ENCODE measurements around the gene REEP1. TPM values are rescaled to one million over a fixed set of nuclear protein-coding genes. Genes with fewer than 3 reads are reported as not detected.

REEP1 gene
- total and polyA plus RNA-seq, 4 experiments from 2014 or later, result 0.15 TPM; not detected in 3

DNA sequence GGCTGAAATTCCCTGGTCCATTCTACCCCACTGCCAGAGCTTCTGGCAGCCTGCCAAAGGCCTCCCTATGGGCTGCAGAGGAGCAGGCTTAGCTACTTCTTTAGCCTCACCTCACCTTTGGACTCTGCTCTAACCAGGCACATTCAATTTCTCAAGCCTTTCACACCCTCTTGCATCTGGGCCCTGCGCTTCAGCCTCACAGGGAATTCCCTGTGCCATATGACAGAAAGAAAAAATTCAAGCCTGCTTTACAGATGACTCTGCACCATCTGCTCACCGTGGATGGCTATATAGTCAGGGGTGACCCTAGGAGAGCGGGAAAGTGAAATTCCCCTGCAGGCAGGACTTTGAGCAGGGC lies 62.5 kb downstream of the REEP1 start:
- H3K4me3 Mint-ChIP-seq, result no peak overlapping the region

DNA sequence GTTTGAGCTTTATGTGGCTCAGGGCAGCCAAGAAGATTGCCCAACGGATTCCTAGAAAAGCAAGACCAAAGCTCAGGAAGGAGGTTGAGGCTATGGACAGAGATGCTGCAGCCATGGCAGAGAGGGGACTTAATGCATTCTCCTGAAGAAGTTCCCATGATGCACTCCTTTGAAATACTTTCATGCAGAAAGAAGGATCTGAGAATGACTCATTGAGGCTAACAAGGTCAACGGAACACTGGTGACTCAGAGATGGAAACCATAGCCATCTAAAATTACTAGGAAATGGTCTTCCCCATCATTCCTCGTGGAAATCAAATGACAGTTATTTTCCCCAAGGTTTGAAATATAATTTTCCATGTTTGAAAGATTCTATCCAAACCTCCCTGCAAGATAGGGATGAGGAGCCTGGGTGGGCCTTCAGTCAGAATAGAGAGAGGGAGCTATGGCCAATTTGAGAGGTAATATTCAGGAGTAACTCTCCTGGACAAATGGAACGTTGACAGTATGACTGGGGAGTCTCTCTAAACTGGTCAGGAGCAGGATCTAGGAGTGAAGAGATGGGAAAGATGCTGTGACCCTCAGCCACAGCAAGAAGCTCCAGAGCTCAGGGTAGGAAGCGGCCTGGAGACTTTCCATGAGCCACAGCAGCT lies 63.0 kb downstream of the REEP1 start:
- H3K4me3 ChIP-seq (ENCODE audit: low read length in 2 of 2), result no peak overlapping the region
- H3K27ac ChIP-seq (ENCODE audit: low read depth, low read length), result no peak overlapping the region
- POLR2A ChIA-PET (ENCODE audit: partially characterized antibody), result no interaction called here
- Mint-ChIP-seq H3K9me3 (peaks cover 2 to 36% (median 29%) of the 10 kb centered on the region in 8 donors), H3K27ac (no peak overlapping the region), H3K27me3 (peaks cover 1 to 4% of the 10 kb centered on the region in 2 donors), H3K36me3 (peaks cover 10% of the 10 kb centered on the region in 2 donors), H3K4me3 (no peak overlapping the region), H3K4me1 (no peaks in the 10 kb centered on the region)
- no peaks in the 10 kb centered on the region for H3K27me3 ChIP-seq (ENCODE audit: insufficient read depth, low read length)
- CTCF ChIA-PET (ENCODE audit: partially characterized antibody), result interaction anchor here (1.5 kb wide), 1 partner anchor 53 kb away, joined by 3 read pairs; no protein-coding TSS in a partner anchor
- intact Hi-C loops (cut with micrococcal nuclease), result no loop called here
- no peak for DNase-seq
- H3K36me3 ChIP-seq (ENCODE audit: insufficient read depth, low read length), result no peaks in the 10 kb centered on the region
- H3K4me1 ChIP-seq (ENCODE audit: insufficient read depth, low read length), result no peaks in the 10 kb centered on the region
- peaks cover 0 to 7% of the 10 kb centered on the region in 2 donors for H3K9me3 ChIP-seq (ENCODE audit: control insufficient read depth in 1 of 2, low read length in 2 of 2)

More for the DNA sequence above, 62.5 kb downstream of the REEP1 start:
- intact Hi-C loops (cut with micrococcal nuclease), result no loop called here
- no peaks in the 10 kb centered on the region for H3K4me1 Mint-ChIP-seq
- no peak overlapping the region for H3K27ac Mint-ChIP-seq
- Histone ChIP-seq H3K27ac (ENCODE audit: low read depth, low read length) (no peak overlapping the region), H3K36me3 (ENCODE audit: insufficient read depth, low read length) (no peaks in the 10 kb centered on the region), H3K27me3 (ENCODE audit: insufficient read depth, low read length) (no peaks in the 10 kb centered on the region), H3K9me3 (ENCODE audit: control insufficient read depth in 1 of 2, low read length in 2 of 2) (peaks cover 0 to 7% of the 10 kb centered on the region in 2 donors), H3K4me3 (ENCODE audit: low read length in 2 of 2) (no peak overlapping the region), H3K4me1 (ENCODE audit: insufficient read depth, low read length) (no peaks in the 10 kb centered on the region)
- ChIA-PET CTCF (ENCODE audit: partially characterized antibody) (no interaction called here), POLR2A (ENCODE audit: partially characterized antibody) (no interaction called here)
- no peak for DNase-seq
- peaks cover 8 to 10% of the 10 kb centered on the region in 2 donors for H3K36me3 Mint-ChIP-seq
- peaks cover 0 to 4% of the 10 kb centered on the region in 2 donors for H3K27me3 Mint-ChIP-seq
- H3K9me3 Mint-ChIP-seq, result peaks cover 2 to 33% (median 27%) of the 10 kb centered on the region in 8 donors

DNA sequence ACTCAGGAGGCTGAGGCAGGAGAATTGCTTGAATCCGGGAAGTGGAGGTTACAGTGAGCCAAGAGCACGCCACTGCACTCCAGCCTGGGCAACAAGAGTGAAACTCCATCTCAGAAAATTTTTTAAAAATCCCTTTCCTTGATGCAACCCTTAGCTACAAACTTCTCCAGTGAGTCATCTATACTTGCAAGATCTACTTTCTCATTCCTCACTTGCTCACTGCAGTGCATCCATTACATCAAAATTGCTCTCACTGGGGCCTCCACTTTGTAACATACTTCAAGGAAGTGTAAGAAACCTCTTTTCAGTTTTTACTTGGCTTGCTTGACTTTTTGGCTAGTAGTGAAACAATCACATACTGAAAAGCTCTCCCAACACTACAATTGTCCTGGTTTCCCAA lies 65.3 kb downstream of the REEP1 start:
- H3K27me3 Mint-ChIP-seq, result peaks cover 2 to 5% of the 10 kb centered on the region in 2 donors
- H3K4me3 Mint-ChIP-seq, result no peak overlapping the region
- no peak for DNase-seq
- Histone ChIP-seq H3K9me3 (ENCODE audit: control insufficient read depth in 1 of 2, low read length in 2 of 2) (peaks cover 0 to 7% of the 10 kb centered on the region in 2 donors), H3K4me3 (ENCODE audit: low read length in 2 of 2) (no peak overlapping the region), H3K4me1 (ENCODE audit: insufficient read depth, low read length) (no peaks in the 10 kb centered on the region), H3K36me3 (ENCODE audit: insufficient read depth, low read length) (no peaks in the 10 kb centered on the region), H3K27me3 (ENCODE audit: insufficient read depth, low read length) (no peaks in the 10 kb centered on the region), H3K27ac (ENCODE audit: low read depth, low read length) (no peak overlapping the region)
- POLR2A ChIA-PET (ENCODE audit: partially characterized antibody), result no interaction called here
- intact Hi-C loops (cut with micrococcal nuclease), result no loop called here
- peaks cover 2 to 56% (median 32%) of the 10 kb centered on the region in 8 donors for H3K9me3 Mint-ChIP-seq
- H3K4me1 Mint-ChIP-seq, result no peaks in the 10 kb centered on the region
- no peak overlapping the region for H3K27ac Mint-ChIP-seq
- peaks cover 10% of the 10 kb centered on the region in 2 donors for H3K36me3 Mint-ChIP-seq
- CTCF ChIA-PET (ENCODE audit: partially characterized antibody), result no interaction called here

DNA sequence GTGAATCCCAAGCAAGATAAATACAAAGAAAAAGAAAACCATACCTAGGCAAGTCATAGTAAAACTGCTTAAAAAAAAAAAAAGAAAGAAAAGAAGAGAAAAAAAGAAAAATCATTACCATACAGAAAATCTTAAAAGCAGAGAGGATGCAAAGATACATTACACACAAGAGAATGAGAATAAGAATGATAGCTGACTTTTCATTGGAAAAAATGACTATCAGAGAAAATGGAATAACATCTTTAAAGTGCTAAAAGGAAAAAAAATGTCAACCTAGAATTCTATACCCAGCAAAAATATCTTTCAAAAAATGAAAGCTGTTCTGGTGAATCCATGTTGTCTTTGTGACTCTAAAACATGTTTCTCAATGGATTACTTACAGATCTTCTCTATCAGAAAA lies 66.2 kb downstream of the REEP1 start:
- H3K4me3 Mint-ChIP-seq, result no peak overlapping the region
- H3K27me3 Mint-ChIP-seq, result peaks cover 2 to 6% of the 10 kb centered on the region in 2 donors
- no peaks in the 10 kb centered on the region for H3K27me3 ChIP-seq (ENCODE audit: insufficient read depth, low read length)
- H3K9me3 Mint-ChIP-seq, result peaks cover 2 to 57% (median 33%) of the 10 kb centered on the region in 8 donors
- no peaks in the 10 kb centered on the region for H3K4me1 Mint-ChIP-seq
- peaks cover 0 to 7% of the 10 kb centered on the region in 2 donors for H3K9me3 ChIP-seq (ENCODE audit: control insufficient read depth in 1 of 2, low read length in 2 of 2)
- no peak overlapping the region for H3K27ac Mint-ChIP-seq
- DNase-seq, result no peak
- CTCF ChIA-PET (ENCODE audit: partially characterized antibody), result no interaction called here
- no peak overlapping the region for H3K27ac ChIP-seq (ENCODE audit: low read depth, low read length)
- H3K4me1 ChIP-seq (ENCODE audit: insufficient read depth, low read length), result no peaks in the 10 kb centered on the region
- no peaks in the 10 kb centered on the region for H3K36me3 ChIP-seq (ENCODE audit: insufficient read depth, low read length)
- intact Hi-C loops (cut with micrococcal nuclease), result no loop called here
- peaks cover 10% of the 10 kb centered on the region in 2 donors for H3K36me3 Mint-ChIP-seq
- POLR2A ChIA-PET (ENCODE audit: partially characterized antibody), result no interaction called here
- H3K4me3 ChIP-seq (ENCODE audit: low read length in 2 of 2), result no peak overlapping the region

DNA sequence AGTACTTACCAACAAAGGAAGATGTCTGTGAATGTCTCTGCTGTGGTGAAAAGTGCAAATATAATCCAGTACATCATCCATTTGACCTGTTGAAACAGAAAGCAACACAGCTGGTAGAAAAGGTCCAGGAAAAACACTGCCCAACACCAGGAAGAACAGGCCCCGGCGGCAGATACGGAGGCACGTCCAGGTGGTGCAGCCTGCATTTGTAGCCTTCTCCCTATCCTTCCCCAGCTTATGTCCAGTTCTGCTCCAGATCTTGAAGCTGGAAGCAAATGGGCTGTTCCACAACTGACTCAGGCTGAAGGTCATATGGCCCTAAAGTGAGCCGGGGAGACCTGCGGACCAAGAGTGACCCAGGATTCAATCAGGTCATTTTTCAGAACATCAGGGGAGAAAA lies 73.5 kb downstream of the REEP1 start:
- ChIA-PET CTCF (ENCODE audit: partially characterized antibody) (no interaction called here), POLR2A (ENCODE audit: partially characterized antibody) (no interaction called here)
- Histone ChIP-seq H3K4me1 (ENCODE audit: insufficient read depth, low read length) (no peaks in the 10 kb centered on the region), H3K9me3 (ENCODE audit: control insufficient read depth in 1 of 2, low read length in 2 of 2) (no peaks in the 10 kb centered on the region), H3K27ac (ENCODE audit: low read depth, low read length) (no peak overlapping the region), H3K27me3 (ENCODE audit: insufficient read depth, low read length) (no peaks in the 10 kb centered on the region), H3K4me3 (ENCODE audit: low read length in 2 of 2) (no peak overlapping the region), H3K36me3 (ENCODE audit: insufficient read depth, low read length) (no peaks in the 10 kb centered on the region)
- no peak for DNase-seq
- Mint-ChIP-seq H3K4me3 (no peak overlapping the region), H3K27ac (no peak overlapping the region), H3K4me1 (no peaks in the 10 kb centered on the region), H3K9me3 (peaks cover 0 to 17% (median 5%) of the 10 kb centered on the region in 8 donors), H3K36me3 (peaks cover 0 to 4% of the 10 kb centered on the region in 2 donors), H3K27me3 (peaks cover 6 to 8% of the 10 kb centered on the region in 2 donors)
- intact Hi-C loops (cut with micrococcal nuclease), result no loop called here

DNA sequence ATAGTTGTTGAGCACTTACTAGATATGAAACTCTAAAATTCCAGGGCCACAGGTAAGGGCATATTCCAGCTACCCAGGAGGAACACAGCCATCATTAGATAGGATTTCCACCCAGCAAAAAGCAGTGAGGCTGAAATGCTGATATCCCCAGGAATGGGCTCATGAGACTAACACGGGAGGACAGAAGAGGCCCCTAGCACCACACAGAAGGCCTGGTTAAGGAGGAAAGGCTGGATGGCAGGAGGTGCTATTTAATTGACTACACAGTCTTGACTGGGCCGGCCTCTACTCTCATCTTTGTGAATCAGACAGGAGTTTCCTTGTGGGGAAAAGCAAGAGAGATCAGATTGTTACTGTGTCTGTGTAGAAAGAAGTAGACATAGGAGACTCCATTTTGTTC lies 76.4 kb downstream of the REEP1 start:
- CTCF ChIA-PET (ENCODE audit: partially characterized antibody), result no interaction called here

DNA sequence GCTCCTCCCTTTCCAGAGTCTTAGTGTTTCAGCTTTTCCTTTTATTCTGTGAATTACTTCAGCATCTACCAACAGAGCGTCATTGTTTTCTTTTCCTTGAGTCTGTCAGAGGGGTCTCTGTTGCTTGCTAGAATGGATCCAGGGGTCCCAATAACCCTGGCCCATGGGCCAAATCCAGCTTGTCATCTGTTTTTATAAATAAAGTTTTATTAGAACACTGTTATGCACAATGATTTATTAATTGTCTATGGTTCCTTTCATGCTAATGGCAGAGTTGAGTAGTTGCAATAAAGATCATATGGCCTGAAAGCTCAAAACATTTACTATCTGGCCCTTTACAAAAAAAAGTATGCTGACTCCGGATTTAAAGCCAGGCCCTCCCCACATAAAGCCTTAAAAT lies 79.3 kb downstream of the REEP1 start:
- Histone ChIP-seq H3K36me3 (ENCODE audit: insufficient read depth, low read length) (no peaks in the 10 kb centered on the region), H3K4me3 (ENCODE audit: low read length in 2 of 2) (no peak overlapping the region), H3K27ac (ENCODE audit: low read depth, low read length) (no peak overlapping the region), H3K4me1 (ENCODE audit: insufficient read depth, low read length) (no peaks in the 10 kb centered on the region), H3K9me3 (ENCODE audit: control insufficient read depth in 1 of 2, low read length in 2 of 2) (no peaks in the 10 kb centered on the region), H3K27me3 (ENCODE audit: insufficient read depth, low read length) (no peaks in the 10 kb centered on the region)
- peaks cover 1 to 5% of the 10 kb centered on the region in 2 donors for H3K27me3 Mint-ChIP-seq
- H3K4me3 Mint-ChIP-seq, result no peak overlapping the region
- H3K9me3 Mint-ChIP-seq, result peaks cover 0 to 2% (median 0%) of the 10 kb centered on the region in 8 donors
- no peaks in the 10 kb centered on the region for H3K36me3 Mint-ChIP-seq
- intact Hi-C loops (cut with micrococcal nuclease), result no loop called here
- H3K27ac Mint-ChIP-seq, result no peak overlapping the region
- POLR2A ChIA-PET (ENCODE audit: partially characterized antibody), result no interaction called here
- H3K4me1 Mint-ChIP-seq, result no peaks in the 10 kb centered on the region
- CTCF ChIA-PET (ENCODE audit: partially characterized antibody), result interaction anchor here (0.6 to 0.7 kb wide), 2 partner anchors 10 to 36 kb away, joined by 3 read pairs; no protein-coding TSS in a partner anchor
- DNase-seq, result no peak

More for the DNA sequence above, 76.4 kb downstream of the REEP1 start:
- no peaks in the 10 kb centered on the region for H3K4me1 ChIP-seq (ENCODE audit: insufficient read depth, low read length)
- H3K27ac Mint-ChIP-seq, result no peak overlapping the region
- POLR2A ChIA-PET (ENCODE audit: partially characterized antibody), result no interaction called here
- H3K4me3 ChIP-seq (ENCODE audit: low read length in 2 of 2), result no peak overlapping the region
- H3K36me3 Mint-ChIP-seq, result peaks cover 0 to 4% of the 10 kb centered on the region in 2 donors
- H3K9me3 ChIP-seq (ENCODE audit: control insufficient read depth in 1 of 2, low read length in 2 of 2), result no peaks in the 10 kb centered on the region
- intact Hi-C loops (cut with micrococcal nuclease), result no loop called here
- no peaks in the 10 kb centered on the region for H3K4me1 Mint-ChIP-seq
- peaks cover 5 to 7% of the 10 kb centered on the region in 2 donors for H3K27me3 Mint-ChIP-seq
- no peaks in the 10 kb centered on the region for H3K36me3 ChIP-seq (ENCODE audit: insufficient read depth, low read length)
- peaks cover 0 to 8% (median 1%) of the 10 kb centered on the region in 8 donors for H3K9me3 Mint-ChIP-seq
- DNase-seq, result no peak
- no peak overlapping the region for H3K4me3 Mint-ChIP-seq
- no peak overlapping the region for H3K27ac ChIP-seq (ENCODE audit: low read depth, low read length)
- no peaks in the 10 kb centered on the region for H3K27me3 ChIP-seq (ENCODE audit: insufficient read depth, low read length)

Measured in CD4-positive, alpha-beta memory T cell (primary cell).